ENCODE results near the gene LPP. TPM values are rescaled to one million over a fixed set of nuclear protein-coding genes. Genes with fewer than 3 reads are reported as not detected.

LPP gene
- total and polyA plus RNA-seq, 2 of the 4 experiments (the other 2 are of a cell fraction), result 16.0 to 130 TPM

DNA sequence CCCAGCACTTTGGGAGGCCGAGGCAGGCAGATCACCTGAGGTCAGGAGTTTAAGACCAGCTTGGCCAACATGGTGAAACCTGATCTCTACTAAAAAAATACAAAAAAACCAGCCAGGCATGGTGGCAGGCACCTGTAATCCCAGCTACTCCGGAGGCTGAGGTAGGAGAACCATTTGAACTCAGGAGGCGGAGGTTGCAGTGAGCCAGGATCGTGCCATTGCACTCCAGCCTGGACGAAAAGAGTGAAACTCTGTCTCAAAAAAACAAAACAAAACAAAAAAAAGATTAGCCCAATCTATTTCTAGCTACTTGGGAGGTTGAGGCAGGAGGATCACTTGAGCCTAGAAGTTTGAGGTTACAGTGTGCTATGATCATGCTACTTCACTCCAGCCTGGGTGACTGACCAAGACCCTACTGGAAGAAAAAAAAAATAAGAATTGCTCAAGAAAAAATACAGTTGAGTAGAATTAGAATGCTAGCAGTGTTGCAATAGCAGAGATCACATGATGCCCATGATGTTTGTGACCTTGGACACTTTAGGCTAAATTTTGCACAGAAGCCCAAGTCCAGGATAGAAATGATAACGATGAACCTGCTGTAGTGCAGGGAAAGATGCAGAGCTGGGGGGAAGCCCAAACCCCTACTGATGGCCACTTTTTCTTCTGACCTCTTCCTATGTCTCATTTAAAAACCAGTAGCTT is 162.2 kb downstream of the LPP start (continued):
- no peak for TF ChIP-seq MAFK (IDR thresholded peaks at IDR 0.05; ENCODE audit: low read depth, low read length)

GRCh38 chr3:188316723-188317070 is 162.7 kb downstream of the LPP start:
- H3K36me3 ChIP-seq (ENCODE audit: control insufficient read depth, insufficient read depth, low read length), result no peaks in the 10 kb centered on the region
- no peak overlapping the region for H2AK9ac ChIP-seq (replicated peaks; ENCODE audit: low read depth, low read length, poor library complexity)
- no peak overlapping the region for H2AFZ ChIP-seq (replicated peaks; ENCODE audit: low read length, poor library complexity)
- H3K9me3 ChIP-seq (ENCODE audit: control insufficient read depth, insufficient read depth, low read length), result no peaks in the 10 kb centered on the region
- H4K20me1 ChIP-seq (ENCODE audit: insufficient read depth, low read length), result peaks cover 32% of the 10 kb centered on the region
- peaks cover 20% of the 10 kb centered on the region for H3K9me1 ChIP-seq (ENCODE audit: insufficient read depth, low read length)
- no peak for ATAC-seq (ENCODE audit: low read depth)
- peak overlapping the region; percentile 10; the same call in 1 of the 2 replicates for H3K14ac ChIP-seq (replicated peaks; ENCODE audit: low read depth, low read length)
- H2BK5ac ChIP-seq (ENCODE audit: low read depth, low read length, poor library complexity, severe bottlenecking), result no peak overlapping the region
- no peak overlapping the region for H3K27ac ChIP-seq (ENCODE audit: insufficient read depth, low read length)
- no peaks in the 10 kb centered on the region for H3K27me3 ChIP-seq (ENCODE audit: control insufficient read depth, insufficient read depth, low read length)
- WGBS, 2 experiments (ENCODE audit: extremely low coverage in 2 of 2, insufficient read length in 1 of 2), result no CpG with 5 or more reads among the region's 3 CpGs
- H3K23ac ChIP-seq (ENCODE audit: low read depth, low read length), result peak overlapping the region; percentile 36; the same call in 1 of the 2 replicates
- no peak for TF ChIP-seq CHD1 (IDR thresholded peaks at IDR 0.05; ENCODE audit: low read depth, low read length)
- no peak for TF ChIP-seq BHLHE40 (IDR thresholded peaks at IDR 0.05; ENCODE audit: low read depth, low read length)
- no peak for TF ChIP-seq NFE2L2 (IDR thresholded peaks at IDR 0.05; ENCODE audit: low read depth, low read length)
- no peak for TF ChIP-seq ELK1 (IDR thresholded peaks at IDR 0.05; ENCODE audit: borderline replicate concordance, low read depth, low read length)
- no peak for TF ChIP-seq MAFK (IDR thresholded peaks at IDR 0.05; ENCODE audit: low read depth, low read length)
- TF ChIP-seq RAD21 (IDR thresholded peaks at IDR 0.05; ENCODE audit: low read length), result no peak
- no peak for TF ChIP-seq RCOR1 (IDR thresholded peaks at IDR 0.05; ENCODE audit: insufficient replicate concordance, low read length)
- TF ChIP-seq POLR2A (IDR thresholded peaks at IDR 0.05; ENCODE audit: low read depth, low read length), result no peak
- no peak overlapping the region for H3K4me3 ChIP-seq (ENCODE audit: insufficient read depth, low read depth, low read length)
- H3K9ac ChIP-seq (ENCODE audit: low read depth, low read length), result no peak overlapping the region
- H3K79me1 ChIP-seq (ENCODE audit: low read depth in 1 of 2, low read length in 2 of 2), result peaks cover 32 to 55% of the 10 kb centered on the region in 2 experiments
- 0 out of 2 replicates have a peak overlapping the region, but pooled peaks have one; percentile 44 for H2AK5ac ChIP-seq (ENCODE audit: low read depth, low read length)
- POLR2A ChIA-PET (ENCODE audit: unreplicated experiment), result no interaction called here
- dilution Hi-C loops (cut with HindIII; ENCODE audit: low sequenced_read_pairs, unreplicated experiment), result loop anchor here (25.0 kb wide), 1 partner anchor 579 kb away; the partner anchor contains the start of gene BCL6
- peaks cover 18% of the 10 kb centered on the region for H3K4me1 ChIP-seq (ENCODE audit: control insufficient read depth, insufficient read depth, low read length)
- H4K8ac ChIP-seq (ENCODE audit: low read depth in 2 of 2, low read length in 2 of 2), result no peak overlapping the region
- no peak overlapping the region for H3K56ac ChIP-seq (ENCODE audit: extremely low read depth, insufficient read depth, low read length)
- BruUV-seq (replicated peaks), result no TSS peak
- no peak overlapping the region for H2BK20ac ChIP-seq (ENCODE audit: low read depth, low read length)
- H4K91ac ChIP-seq (ENCODE audit: insufficient read depth, low read depth, low read length), result no peak overlapping the region
- no peak overlapping the region for H4K5ac ChIP-seq (ENCODE audit: low read depth, low read length)
- H3K18ac ChIP-seq (ENCODE audit: low read depth, low read length), result no peak overlapping the region
- CTCF ChIA-PET, result interaction anchor here (0.6 to 1.6 kb wide), 3 partner anchors 14 to 576 kb away, joined by 4 to 5 read pairs (median 4); no protein-coding TSS in a partner anchor
- no peak for DNase-seq
- H3K4ac ChIP-seq (ENCODE audit: low read depth, low read length), result no peak overlapping the region
- intact Hi-C loops (cut with micrococcal nuclease), result loop anchor here (2.0 kb wide), 1 partner anchor 14 kb away; no protein-coding TSS in a partner anchor
- H2BK15ac ChIP-seq (ENCODE audit: low read depth, low read length), result no peak overlapping the region
- H2BK120ac ChIP-seq (ENCODE audit: low read depth, low read length), result no peak overlapping the region
- no peak overlapping the region for H3K4me2 ChIP-seq (ENCODE audit: low read depth, low read length)
- in situ Hi-C loops (cut with MboI; ENCODE audit: low sequenced_read_pairs), result no loop called here
